Fibroblast of the conjunctiva (primary cell): ENCODE results near the gene RAMP2.
A peak's percentile ranks its signal among the peaks of the same experiment; 100 is the strongest.

Experiments
- DNase-seq: peaks from one replicate; pipeline ENCODE4 v3.0.0-alpha.2; 2010; ENCODE audit warnings: low read depth

RAMP2 gene

GRCh38 chr17:42795061-42795460 lies 34.0 kb downstream of the RAMP2 start:
- DNase-seq = no peak

GRCh38 chr17:42795465-42795864 lies 34.4 kb downstream of the RAMP2 start:
- DNase-seq = no peak

- DNase-seq = no peak
These were observed 35.2 kb downstream of the RAMP2 start for GRCh38 chr17:42796066-42796758.

- no peak for DNase-seq
These were observed 36.3 kb downstream of the RAMP2 start for GRCh38 chr17:42797067-42798007.

GRCh38 chr17:42798011-42798382 lies 37.0 kb downstream of the RAMP2 start:
- no peak for DNase-seq

GRCh38 chr17:42798383-42799380 lies 37.7 kb downstream of the RAMP2 start, which contains the start of the genes CNTD1 and COA3:
CNTD1 (plus strand) TSS chr17:42798861; CDS start chr17:42799068, 207 bp downstream.
COA3 (minus strand) TSS chr17:42798704; CDS start chr17:42798681, 23 bp downstream.
- peak; percentile 67 for DNase-seq

- no peak for DNase-seq
These were observed 42.3 kb downstream of the RAMP2 start for GRCh38 chr17:42803074-42803883.

- no peak for DNase-seq
These were observed 43.9 kb downstream of the RAMP2 start for GRCh38 chr17:42804918-42805367.

- DNase-seq = no peak
These were observed 45.2 kb downstream of the RAMP2 start for GRCh38 chr17:42806249-42806648.

GRCh38 chr17:42809250-42809649 lies 48.2 kb downstream of the RAMP2 start:
- peak; percentile 61 for DNase-seq
